Measurements from ENCODE around the gene SIT1. TPM values are rescaled to one million over a fixed set of nuclear protein-coding genes. Genes with fewer than 3 reads are reported as not detected.

SIT1 gene
- total and polyA plus RNA-seq, 2 donors (not counting 3 experiments of a cell fraction or from before 2014, with no cell fraction given): not detected

DNA sequence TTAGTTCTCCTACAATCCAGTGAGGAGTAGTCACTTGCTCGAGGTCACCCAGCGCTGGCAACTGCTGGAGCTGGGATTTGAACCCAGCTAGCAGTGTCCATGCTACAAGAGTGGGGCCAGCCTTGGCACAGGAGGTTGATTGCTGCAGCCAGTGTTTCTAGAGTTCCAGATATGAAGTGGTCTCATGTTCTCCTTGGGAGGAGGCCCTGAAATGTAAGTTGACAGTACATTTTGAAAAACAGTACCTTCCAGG, 8.2 kb upstream of the SIT1 start:
- no peaks in the 10 kb centered on the region for H3K9me1 ChIP-seq (replicated peaks; ENCODE audit: control insufficient read depth, extremely low read depth, insufficient read depth, low read length)
- peak overlapping the region; percentile 94 for H3K27ac ChIP-seq (ENCODE audit: insufficient read depth, low read depth, low read length)
- TF ChIP-seq EZH2 (IDR thresholded peaks at IDR 0.05; ENCODE audit: borderline replicate concordance, low read depth, low read length, severe bottlenecking) (no peak), POLR2A (IDR thresholded peaks at IDR 0.05; ENCODE audit: low read depth, low read length) (no peak), JUN (IDR thresholded peaks at IDR 0.05; ENCODE audit: borderline replicate concordance, insufficient read depth, insufficient read length, low read depth) (no peak), FOS (IDR thresholded peaks at IDR 0.05; ENCODE audit: borderline replicate concordance, insufficient read depth, low read length) (no peak), GATA2 (IDR thresholded peaks at IDR 0.05; ENCODE audit: insufficient read depth, insufficient read length, low read depth, low read length) (no peak), MYC (IDR thresholded peaks at IDR 0.05; ENCODE audit: low read depth, low read length) (no peak), POLR2AphosphoS5 (IDR thresholded peaks at IDR 0.05; ENCODE audit: insufficient read depth, low read depth, low read length) (no peak)
- TF ChIP-seq, protein P1, sequence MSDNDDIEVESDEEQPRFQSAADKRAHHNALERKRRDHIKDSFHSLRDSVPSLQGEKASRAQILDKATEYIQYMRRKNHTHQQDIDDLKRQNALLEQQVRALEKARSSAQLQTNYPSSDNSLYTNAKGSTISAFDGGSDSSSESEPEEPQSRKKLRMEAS (IDR thresholded peaks at IDR 0.05; ENCODE audit: insufficient read depth, insufficient read length): no peak
- TF ChIP-seq, protein P2, sequence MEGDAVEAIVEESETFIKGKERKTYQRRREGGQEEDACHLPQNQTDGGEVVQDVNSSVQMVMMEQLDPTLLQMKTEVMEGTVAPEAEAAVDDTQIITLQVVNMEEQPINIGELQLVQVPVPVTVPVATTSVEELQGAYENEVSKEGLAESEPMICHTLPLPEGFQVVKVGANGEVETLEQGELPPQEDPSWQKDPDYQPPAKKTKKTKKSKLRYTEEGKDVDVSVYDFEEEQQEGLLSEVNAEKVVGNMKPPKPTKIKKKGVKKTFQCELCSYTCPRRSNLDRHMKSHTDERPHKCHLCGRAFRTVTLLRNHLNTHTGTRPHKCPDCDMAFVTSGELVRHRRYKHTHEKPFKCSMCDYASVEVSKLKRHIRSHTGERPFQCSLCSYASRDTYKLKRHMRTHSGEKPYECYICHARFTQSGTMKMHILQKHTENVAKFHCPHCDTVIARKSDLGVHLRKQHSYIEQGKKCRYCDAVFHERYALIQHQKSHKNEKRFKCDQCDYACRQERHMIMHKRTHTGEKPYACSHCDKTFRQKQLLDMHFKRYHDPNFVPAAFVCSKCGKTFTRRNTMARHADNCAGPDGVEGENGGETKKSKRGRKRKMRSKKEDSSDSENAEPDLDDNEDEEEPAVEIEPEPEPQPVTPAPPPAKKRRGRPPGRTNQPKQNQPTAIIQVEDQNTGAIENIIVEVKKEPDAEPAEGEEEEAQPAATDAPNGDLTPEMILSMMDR (IDR thresholded peaks at IDR 0.05; ENCODE audit: extremely low read depth in 1 of 2, insufficient read depth in 1 of 2, low read depth in 1 of 2, low read length in 2 of 2): no peak
- H3K4me2 ChIP-seq (ENCODE audit: insufficient read depth, low read length): peak overlapping the region; percentile 93
- H4K20me1 ChIP-seq (replicated peaks; ENCODE audit: control insufficient read depth, extremely low read depth, insufficient read depth, low read length): no peaks in the 10 kb centered on the region
- CTCF ChIA-PET: interaction anchor here (0.8 to 10.0 kb wide), 5 partner anchors 10 to 68 kb away, joined by 3 to 227 read pairs (median 9); partner anchors contain the start of gene TPM2
- H3K79me2 ChIP-seq (ENCODE audit: control insufficient read depth, insufficient read depth, low read length): peaks cover 4% of the 10 kb centered on the region
- FAIRE-seq (peak; percentile 65), DNase-seq (ENCODE audit: low read depth, low spot score) (no peak)
- BruUV-seq (replicated peaks): no TSS peak
- POLR2A ChIA-PET: interaction anchor here (1.6 kb wide), 1 partner anchor 29 kb away, joined by 4 read pairs; no protein-coding TSS in a partner anchor
- peak overlapping the region; percentile 84 for H2AFZ ChIP-seq (ENCODE audit: low read depth, low read length)
- H3K4me1 ChIP-seq (ENCODE audit: control insufficient read depth, extremely low read depth, insufficient read depth, low read length): peaks cover 12% of the 10 kb centered on the region
- peaks cover 0 to 8% of the 10 kb centered on the region in 2 experiments for H3K36me3 ChIP-seq (ENCODE audit: control insufficient read depth in 2 of 2, extremely low read depth in 1 of 2, insufficient read depth in 2 of 2, low read length in 2 of 2)
- H3K4me3 ChIP-seq (replicated peaks in 1 of 3; ENCODE audit: insufficient read depth in 1 of 3, low read depth in 1 of 3, low read length in 3 of 3): peak overlapping the region; percentile 84 to 87 (median 86)
- no peaks in the 10 kb centered on the region for H3K9me3 ChIP-seq (replicated peaks; ENCODE audit: control insufficient read depth, insufficient read depth, low read length)
- intact Hi-C loops (cut with micrococcal nuclease): loop anchor here (1.0 to 5.0 kb wide), 5 partner anchors 30 to 248 kb away; partner anchors contain the start of genes CREB3, HRCT1, RUSC2 and SPAAR
- no peaks in the 10 kb centered on the region for H3K27me3 ChIP-seq (ENCODE audit: control insufficient read depth in 2 of 2, insufficient read depth in 2 of 2, low read length in 2 of 2)
- H3K9ac ChIP-seq (replicated peaks; ENCODE audit: extremely low read depth, insufficient read depth, low read length): peak overlapping the region; percentile 86
- dilution Hi-C loops (cut with MboI; ENCODE audit: extremely low pct_ligation_motif_present, low sequenced_read_pairs): no loop called here

Data from endothelial cell of umbilical vein (primary cell).